HEK293 (cell line): ENCODE results near the gene B4GAT1.
A peak's percentile ranks its signal among the peaks of the same experiment; 100 is the strongest.

Experiments
- CTCF ChIA-PET: fragments of 350-600 bp; formaldehyde crosslinking; extraction: SDS; loops from one replicate; lab custom pipeline; 2021; ENCODE audit warnings: antibody characterized with exemption; lab: Yijun Ruan, JAX
- POLR2A ChIA-PET: fragments of 300-600 bp; formaldehyde crosslinking; extraction: SDS; loops from one replicate; lab custom pipeline; 2020; ENCODE audit warnings: antibody characterized with exemption, inconsistent platforms; lab: Yijun Ruan, JAX
- H3K27ac ChIP-seq: fragments of 200-500 bp; sonication (Bioruptor generic); 2 replicates; pipeline ENCODE4 v1.5.1; 2014; ENCODE audit warnings: low read depth, low read length, control low read depth, inconsistent platforms; ENCODE audit errors: extremely low read depth
- H3K36me3 ChIP-seq, 2 experiments: fragments of 200-500 bp in 1 of 2; sonication (Bioruptor generic) in 1 of 2; 1 replicate in 1 of 2; 2 replicates in 1 of 2; pipeline ENCODE4 v1.5.1; 2014 to 2017; ENCODE audit warnings: inconsistent platforms in 2 of 2, low read length in 2 of 2; ENCODE audit not compliant: control insufficient read depth in 2 of 2, insufficient read depth in 1 of 2
- H3K4me1 ChIP-seq: fragments of 200-500 bp; sonication (Bioruptor generic); 2 replicates; pipeline ENCODE4 v1.5.1; 2014; ENCODE audit warnings: mild to moderate bottlenecking, low read length, inconsistent platforms; ENCODE audit not compliant: control insufficient read depth, insufficient read depth
- H3K4me3 ChIP-seq: 2 replicates; pipeline ENCODE4 v1.5.1; 2011; ENCODE audit warnings: low read depth, mild to moderate bottlenecking, control low read depth, low read length, moderate library complexity
- H3K9me3 ChIP-seq: fragments of 200-500 bp; sonication (Bioruptor generic); 2 replicates; pipeline ENCODE4 v1.5.1; 2014; ENCODE audit warnings: low read depth, low read length, inconsistent platforms; ENCODE audit not compliant: control insufficient read depth, insufficient read depth
- GLIS1 ChIP-seq: fragments of 450-650 bp; formaldehyde crosslinking; IDR thresholded peaks from 2 replicates; pipeline ENCODE4 v1.5.1; 2016; ENCODE audit warnings: missing biosample characterization, missing genetic modification characterization
- GLIS2 ChIP-seq: fragments of 450-650 bp; formaldehyde crosslinking; IDR thresholded peaks from 2 replicates; pipeline ENCODE4 v1.5.1; 2016; ENCODE audit warnings: missing biosample characterization, missing genetic modification characterization
- IKZF3 ChIP-seq: fragments of 450-650 bp; IDR thresholded peaks from 2 replicates; pipeline ENCODE4 v1.5.0; 2018; ENCODE audit warnings: missing biosample characterization, mild to moderate bottlenecking, missing genetic modification characterization, moderate library complexity
- KLF17 ChIP-seq: fragments of 450-650 bp; formaldehyde crosslinking; IDR thresholded peaks from 2 replicates; pipeline ENCODE4 v1.5.1; 2016; ENCODE audit warnings: missing biosample characterization, missing genetic modification characterization
- REST ChIP-seq: fragments of 450-650 bp; formaldehyde crosslinking; IDR thresholded peaks from 2 replicates; pipeline ENCODE4 v1.5.1; 2016; ENCODE audit warnings: missing biosample characterization, missing genetic modification characterization
- SCRT2 ChIP-seq: fragments of 450-650 bp; formaldehyde crosslinking; IDR thresholded peaks from 2 replicates; pipeline ENCODE4 v1.5.1; 2016; ENCODE audit warnings: missing biosample characterization, missing genetic modification characterization
- ZBTB11 ChIP-seq: fragments of 450-650 bp; formaldehyde crosslinking; conservative IDR thresholded peaks from 2 replicates; pipeline ENCODE4 v1.5.1; 2016; ENCODE audit warnings: low read depth, missing biosample characterization, missing genetic modification characterization
- ZBTB20 ChIP-seq: fragments of 450-650 bp; formaldehyde crosslinking; IDR thresholded peaks from 2 replicates; pipeline ENCODE4 v1.5.1; 2016; ENCODE audit warnings: missing biosample characterization, missing genetic modification characterization
- ZEB2 ChIP-seq: fragments of 450-650 bp; formaldehyde crosslinking; IDR thresholded peaks from 2 replicates; pipeline ENCODE4 v1.5.1; 2016; ENCODE audit warnings: missing biosample characterization, missing genetic modification characterization
- ZIC2 ChIP-seq: fragments of 450-650 bp; formaldehyde crosslinking; IDR thresholded peaks from 2 replicates; pipeline ENCODE4 v1.5.1; 2016; ENCODE audit warnings: missing biosample characterization, missing genetic modification characterization
- ZNF266 ChIP-seq: fragments of 450-650 bp; formaldehyde crosslinking; IDR thresholded peaks from 2 replicates; pipeline ENCODE4 v1.5.1; 2016; ENCODE audit warnings: missing biosample characterization, missing genetic modification characterization, low read depth
- ZNF335 ChIP-seq: fragments of 450-650 bp; formaldehyde crosslinking; conservative IDR thresholded peaks from 2 replicates; pipeline ENCODE4 v1.5.1; 2016; ENCODE audit warnings: missing biosample characterization, missing genetic modification characterization
- ZNF600 ChIP-seq: fragments of 450-650 bp; formaldehyde crosslinking; IDR thresholded peaks from 2 replicates; pipeline ENCODE4 v1.5.1; 2016; ENCODE audit warnings: missing biosample characterization, missing genetic modification characterization
- ZNF843 ChIP-seq: fragments of 450-650 bp; formaldehyde crosslinking; IDR thresholded peaks from 2 replicates; pipeline ENCODE4 v1.5.1; 2016; ENCODE audit warnings: missing biosample characterization, missing genetic modification characterization
- TF ChIP-seq, protein P1 (sequence below): fragments of 450-650 bp; formaldehyde crosslinking; optimal IDR thresholded peaks from 2 replicates; pipeline ENCODE3; 2016; ENCODE audit warnings: missing biosample characterization, mild to moderate bottlenecking, missing genetic modification characterization
- TF ChIP-seq, protein P2 (sequence below): fragments of 450-650 bp; formaldehyde crosslinking; IDR thresholded peaks from 2 replicates; pipeline ENCODE4 v1.5.1; 2016; ENCODE audit warnings: missing biosample characterization, missing genetic modification characterization
- TF ChIP-seq, protein P3 (sequence below): fragments of 450-650 bp; formaldehyde crosslinking; IDR thresholded peaks from 2 replicates; pipeline ENCODE4 v1.5.1; 2016; ENCODE audit warnings: missing biosample characterization, missing genetic modification characterization

The B4GAT1 gene

GRCh38 chr11:66349084-66349386 lies 1.6 kb upstream of the B4GAT1 start (continued):
- TF ChIP-seq ZNF843 (tag by site-specific recombination) = no peak

- H3K4me1 ChIP-seq = no peaks in the 10 kb centered on the region
- peak overlapping the region; percentile 96 for H3K4me3 ChIP-seq
- peaks cover 0 to 21% of the 10 kb centered on the region in 2 experiments; a peak in 2 of 3 replicates for H3K36me3 ChIP-seq
- CTCF ChIA-PET = interaction anchor here (0.7 to 3.0 kb wide), 5 partner anchors 12 to 88 kb away, joined by 3 to 14 read pairs (median 11); no protein-coding TSS in a partner anchor
- TF ChIP-seq ZIC2 (tag by site-specific recombination) = peak; percentile 67; the same call in 1 of the 2 replicates
- TF ChIP-seq ZNF335 = peak; percentile 69
- TF ChIP-seq GLIS1 (tag by site-specific recombination) = peak; percentile 29; the same call in 1 of the 2 replicates
- no peak for TF ChIP-seq ZBTB11
- TF ChIP-seq IKZF3 (tag by site-specific recombination) = no peak
- TF ChIP-seq, protein P1, sequence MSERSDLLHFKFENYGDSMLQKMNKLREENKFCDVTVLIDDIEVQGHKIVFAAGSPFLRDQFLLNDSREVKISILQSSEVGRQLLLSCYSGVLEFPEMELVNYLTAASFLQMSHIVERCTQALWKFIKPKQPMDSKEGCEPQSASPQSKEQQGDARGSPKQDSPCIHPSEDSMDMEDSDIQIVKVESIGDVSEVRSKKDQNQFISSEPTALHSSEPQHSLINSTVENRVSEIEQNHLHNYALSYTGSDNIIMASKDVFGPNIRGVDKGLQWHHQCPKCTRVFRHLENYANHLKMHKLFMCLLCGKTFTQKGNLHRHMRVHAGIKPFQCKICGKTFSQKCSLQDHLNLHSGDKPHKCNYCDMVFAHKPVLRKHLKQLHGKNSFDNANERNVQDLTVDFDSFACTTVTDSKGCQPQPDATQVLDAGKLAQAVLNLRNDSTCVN = peak; percentile 26
- TF ChIP-seq, protein P2, sequence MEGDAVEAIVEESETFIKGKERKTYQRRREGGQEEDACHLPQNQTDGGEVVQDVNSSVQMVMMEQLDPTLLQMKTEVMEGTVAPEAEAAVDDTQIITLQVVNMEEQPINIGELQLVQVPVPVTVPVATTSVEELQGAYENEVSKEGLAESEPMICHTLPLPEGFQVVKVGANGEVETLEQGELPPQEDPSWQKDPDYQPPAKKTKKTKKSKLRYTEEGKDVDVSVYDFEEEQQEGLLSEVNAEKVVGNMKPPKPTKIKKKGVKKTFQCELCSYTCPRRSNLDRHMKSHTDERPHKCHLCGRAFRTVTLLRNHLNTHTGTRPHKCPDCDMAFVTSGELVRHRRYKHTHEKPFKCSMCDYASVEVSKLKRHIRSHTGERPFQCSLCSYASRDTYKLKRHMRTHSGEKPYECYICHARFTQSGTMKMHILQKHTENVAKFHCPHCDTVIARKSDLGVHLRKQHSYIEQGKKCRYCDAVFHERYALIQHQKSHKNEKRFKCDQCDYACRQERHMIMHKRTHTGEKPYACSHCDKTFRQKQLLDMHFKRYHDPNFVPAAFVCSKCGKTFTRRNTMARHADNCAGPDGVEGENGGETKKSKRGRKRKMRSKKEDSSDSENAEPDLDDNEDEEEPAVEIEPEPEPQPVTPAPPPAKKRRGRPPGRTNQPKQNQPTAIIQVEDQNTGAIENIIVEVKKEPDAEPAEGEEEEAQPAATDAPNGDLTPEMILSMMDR = peak; percentile 26; the same call in 1 of the 2 replicates
- peak; percentile 25 for TF ChIP-seq GLIS2 (tag by site-specific recombination)
- TF ChIP-seq KLF17 (tag by site-specific recombination) = 0 out of 2 replicates have a peak, but pooled peaks have one; percentile 20
- no peak for TF ChIP-seq ZNF266
- peak; percentile 16; the same call in 1 of the 2 replicates for TF ChIP-seq ZBTB20 (tag by site-specific recombination)
- TF ChIP-seq ZEB2 (tag by site-specific recombination) = no peak
- peak; percentile 75 for TF ChIP-seq SCRT2 (tag by site-specific recombination)
- peak; percentile 58; the same call in 1 of the 2 replicates for TF ChIP-seq REST (tag by site-specific recombination)
- TF ChIP-seq ZNF600 (tag by site-specific recombination) = 0 out of 2 replicates have a peak, but pooled peaks have one; percentile 25
- TF ChIP-seq, protein P3, sequence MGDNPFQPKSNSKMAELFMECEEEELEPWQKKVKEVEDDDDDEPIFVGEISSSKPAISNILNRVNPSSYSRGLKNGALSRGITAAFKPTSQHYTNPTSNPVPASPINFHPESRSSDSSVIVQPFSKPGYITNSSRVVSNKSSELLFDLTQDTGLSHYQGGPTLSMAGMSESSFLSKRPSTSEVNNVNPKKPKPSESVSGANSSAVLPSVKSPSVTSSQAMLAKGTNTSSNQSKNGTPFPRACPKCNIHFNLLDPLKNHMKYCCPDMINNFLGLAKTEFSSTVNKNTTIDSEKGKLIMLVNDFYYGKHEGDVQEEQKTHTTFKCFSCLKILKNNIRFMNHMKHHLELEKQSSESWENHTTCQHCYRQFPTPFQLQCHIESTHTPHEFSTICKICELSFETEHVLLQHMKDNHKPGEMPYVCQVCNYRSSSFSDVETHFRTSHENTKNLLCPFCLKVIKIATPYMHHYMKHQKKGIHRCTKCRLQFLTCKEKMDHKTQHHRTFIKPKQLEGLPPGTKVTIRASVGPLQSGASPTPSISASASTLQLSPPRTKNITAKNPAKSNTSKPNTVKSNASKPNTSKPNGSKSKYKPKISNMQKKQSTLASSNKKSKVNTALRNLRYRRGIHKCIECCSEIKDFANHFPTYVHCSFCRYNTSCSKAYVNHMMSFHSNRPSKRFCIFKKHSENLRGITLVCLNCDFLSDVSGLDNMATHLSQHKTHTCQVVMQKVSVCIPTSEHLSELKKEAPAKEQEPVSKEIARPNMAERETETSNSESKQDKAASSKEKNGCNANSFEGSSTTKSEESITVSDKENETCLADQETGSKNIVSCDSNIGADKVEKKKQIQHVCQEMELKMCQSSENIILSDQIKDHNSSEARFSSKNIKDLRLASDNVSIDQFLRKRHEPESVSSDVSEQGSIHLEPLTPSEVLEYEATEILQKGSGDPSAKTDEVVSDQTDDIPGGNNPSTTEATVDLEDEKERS (tag by site-specific recombination) = no peak
- no peaks in the 10 kb centered on the region for H3K9me3 ChIP-seq
- POLR2A ChIA-PET = interaction anchor here (1.1 to 4.3 kb wide), 2 partner anchors 11 to 34 kb away, joined by 3 to 18 read pairs; partner anchors contain the start of gene RIN1
- H3K27ac ChIP-seq = peak overlapping the region; percentile 89
Measured at GRCh38 chr11:66346476-66347424, 679 bp downstream of the B4GAT1 start.
